SK-N-SH (cell line): ENCODE measurements around the gene WDR87. TPM values are rescaled to one million over a fixed set of nuclear protein-coding genes. Genes with fewer than 3 reads are reported as not detected.

Experiments
- CTCF ChIA-PET: fragments of 300-600, 350-600 bp; formaldehyde crosslinking; extraction: SDS; loops from one replicate; lab custom pipeline; 2021; lab: Yijun Ruan, JAX
- POLR2A ChIA-PET: fragments of 350-600 bp; sonication (Branson Sonifier 250); formaldehyde crosslinking; extraction: SDS; loops from one replicate; lab custom pipeline; 2020; ENCODE audit warnings: antibody characterized with exemption, inconsistent platforms; lab: Yijun Ruan, JAX
- DNase-seq: peaks from one replicate; pipeline ENCODE4 v3.0.0; 2012
- H2AFZ ChIP-seq: fragments of 200-600 bp; sonication (generic); 2 replicates; pipeline ENCODE4 v1.8.1; 2016; ENCODE audit warnings: antibody characterized with exemption, mild to moderate bottlenecking, low read depth
- H3F3A ChIP-seq: fragments of 200-600 bp; sonication (generic); replicated peaks from 2 replicates; pipeline ENCODE3; 2016; ENCODE audit warnings: antibody characterized with exemption, mild to moderate bottlenecking; ENCODE audit not compliant: insufficient read depth
- H3K27ac ChIP-seq, 2 experiments: fragments of 200-500 bp in 1 of 2; fragments of 200-600 bp in 1 of 2; sonication (Bioruptor generic) in 1 of 2; sonication (generic), shearing (Covaris generic) in 1 of 2; 2 replicates each; pipeline versions ENCODE4 v1.5.1 to v1.6.1; 2014 to 2016; ENCODE audit warnings: low read depth in 2 of 2, inconsistent platforms in 1 of 2, low read length in 1 of 2, mild to moderate bottlenecking in 1 of 2, mixed read lengths in 1 of 2
- H3K27me3 ChIP-seq: fragments of 200-600 bp; sonication (generic), shearing (Covaris generic); 2 replicates; pipeline ENCODE4 v1.6.1; 2016; ENCODE audit warnings: mixed run types; ENCODE audit not compliant: insufficient read depth
- H3K36me3 ChIP-seq, 2 experiments: fragments of 200-500 bp in 1 of 2; fragments of 200-600 bp in 1 of 2; sonication (Bioruptor generic) in 1 of 2; sonication (generic) in 1 of 2; replicated peaks in 1 of 2; 2 replicates each; pipeline versions ENCODE3 to v1.5.1; 2014 to 2016; ENCODE audit warnings: low read length in 1 of 2, mild to moderate bottlenecking in 1 of 2; ENCODE audit not compliant: insufficient read depth in 2 of 2, control insufficient read depth in 1 of 2
- H3K4me1 ChIP-seq, 2 experiments: fragments of 200-500 bp in 1 of 2; fragments of 200-600 bp in 1 of 2; sonication (Bioruptor generic) in 1 of 2; sonication (generic), shearing (Covaris generic) in 1 of 2; 2 replicates each; pipeline versions ENCODE4 v1.5.1 to v1.6.1; 2014 to 2016; ENCODE audit warnings: low read depth in 1 of 2, low read length in 1 of 2, mixed run types in 1 of 2; ENCODE audit not compliant: insufficient read depth in 2 of 2, control insufficient read depth in 1 of 2
- H3K4me2 ChIP-seq: fragments of 200-600 bp; sonication (generic), shearing (Covaris generic); 2 replicates; pipeline ENCODE4 v1.6.1; 2017; ENCODE audit warnings: mixed run types
- H3K4me3 ChIP-seq, 2 experiments: fragments of 200-500 bp in 1 of 2; fragments of 200-600 bp in 1 of 2; sonication (Bioruptor generic) in 1 of 2; sonication (generic), shearing (Covaris generic) in 1 of 2; 2 replicates each; pipeline versions ENCODE4 v1.5.1 to v1.8.1; 2014 to 2016; ENCODE audit warnings: low read depth in 2 of 2, inconsistent platforms in 1 of 2, low read length in 1 of 2, mild to moderate bottlenecking in 1 of 2, mixed read lengths in 1 of 2, moderate library complexity in 1 of 2
- H3K79me2 ChIP-seq: fragments of 200-600 bp; sonication (generic); 2 replicates; pipeline ENCODE4 v1.8.1; 2017; ENCODE audit warnings: mild to moderate bottlenecking; ENCODE audit not compliant: insufficient read depth
- H3K9ac ChIP-seq: fragments of 200-600 bp; sonication (generic); 2 replicates; pipeline ENCODE4 v1.6.1; 2017; ENCODE audit warnings: mixed run types
- H3K9me2 ChIP-seq: fragments of 200-600 bp; sonication (generic); 2 replicates; pipeline ENCODE4 v1.6.1; 2017; ENCODE audit warnings: mixed run types
- H3K9me3 ChIP-seq: fragments of 200-600 bp; sonication (generic); 2 replicates; pipeline ENCODE4 v1.6.1; 2017; ENCODE audit warnings: mixed run types, mild to moderate bottlenecking, moderate library complexity
- H4K20me1 ChIP-seq: fragments of 200-600 bp; sonication (generic); 2 replicates; pipeline ENCODE4 v1.6.1; 2017; ENCODE audit warnings: mild to moderate bottlenecking, mixed run types; ENCODE audit not compliant: insufficient read depth
- CHD2 ChIP-seq: fragments of 150-350 bp; IDR thresholded peaks from 2 replicates; pipeline ENCODE4 v1.6.1; 2018; ENCODE audit warnings: low read length; ENCODE audit not compliant: partially characterized antibody
- EP300 ChIP-seq, 2 experiments: IDR thresholded peaks; 2 replicates each; pipeline versions ENCODE4 v1.4.0 to v1.6.1; 2012; ENCODE audit warnings: borderline replicate concordance in 1 of 2, low read depth in 1 of 2, low read length in 1 of 2
- FOXJ3 ChIP-seq: sonication (generic); formaldehyde crosslinking; IDR thresholded peaks from 2 replicates; pipeline ENCODE4 v1.5.1; 2020; ENCODE audit warnings: mild to moderate bottlenecking, missing genetic modification reagents
- MXI1 ChIP-seq: IDR thresholded peaks from 2 replicates; pipeline ENCODE4 v1.6.1; 2012; ENCODE audit warnings: mild to moderate bottlenecking, low read depth, low read length, improper control_type of control experiment
- NRF1 ChIP-seq: IDR thresholded peaks from 2 replicates; pipeline ENCODE4 v1.6.1; 2012; ENCODE audit warnings: low read depth, mild to moderate bottlenecking, low read length
- RXRA ChIP-seq: IDR thresholded peaks from 2 replicates; pipeline ENCODE4 v1.4.0; 2012; ENCODE audit warnings: low read depth, mild to moderate bottlenecking, borderline replicate concordance
- WGBS: methylation state at CpG from one replicate; pipeline ENCODE4 v1.1.6; 2017; ENCODE audit warnings: low lambda C conversion rate; 5-methylcytosine and 5-hydroxymethylcytosine counted together
- polyA plus RNA-seq, 3 experiments: library from polyadenylated mRNA; depleted of rRNA; stranded (reverse); fragments of >200 nt; gene quantifications; 2 replicates each; pipeline ENCODE4 v1.2.3, GENCODE V29; 2012

The WDR87 gene
- polyA plus RNA-seq, 1 of the 3 experiments (the other 2 are of a cell fraction), result not detected

GRCh38 chr19:37855098-37855497 is 51.3 kb downstream of the WDR87 start:
- Histone ChIP-seq H2AFZ (no peak overlapping the region), H3K9ac (no peak overlapping the region), H3K4me3 (peak overlapping the region in 1 of 2 experiments; percentile 35; a peak in 2 of 4 replicates), H3K9me2 (no peaks in the 10 kb centered on the region), H3F3A (no peaks in the 10 kb centered on the region), H3K4me1 (no peaks in the 10 kb centered on the region; a peak in 1 of 4 replicates), H3K9me3 (no peaks in the 10 kb centered on the region), H3K27me3 (no peaks in the 10 kb centered on the region), H3K27ac (no peak overlapping the region), H4K20me1 (no peaks in the 10 kb centered on the region), H3K4me2 (peak overlapping the region; percentile 5; the same call in 1 of the 2 replicates), H3K36me3 (no peaks in the 10 kb centered on the region), H3K79me2 (no peaks in the 10 kb centered on the region)
- ChIA-PET POLR2A (no interaction called here), CTCF (interaction anchor here (0.6 kb wide), 1 partner anchor 28 kb away, joined by 3 read pairs; no protein-coding TSS in a partner anchor)
- TF ChIP-seq NRF1 (0 out of 2 replicates have a peak, but pooled peaks have one; percentile 18), FOXJ3 (CRISPR knock-in tag) (no peak)
- DNase-seq, result peak; percentile 95
- 40% methylated on average over 32 of the region's 35 CpGs for WGBS

- Histone ChIP-seq H3K27ac (no peak overlapping the region), H3K36me3 (no peaks in the 10 kb centered on the region), H3K4me1 (no peaks in the 10 kb centered on the region), H3K4me3 (no peak overlapping the region), H3K9me3 (no peaks in the 10 kb centered on the region), H3F3A (no peaks in the 10 kb centered on the region), H3K27me3 (no peaks in the 10 kb centered on the region), H4K20me1 (no peaks in the 10 kb centered on the region), H3K4me2 (no peak overlapping the region), H3K9ac (no peak overlapping the region), H3K79me2 (no peaks in the 10 kb centered on the region), H2AFZ (no peak overlapping the region), H3K9me2 (no peaks in the 10 kb centered on the region)
- 0% methylated on average over 2 of the region's 2 CpGs for WGBS
- DNase-seq, result no peak
- TF ChIP-seq MXI1 (no peak), CHD2 (no peak), EP300 (IDR thresholded peaks at IDR 0.05; ENCODE audit: borderline replicate concordance in 1 of 2, low read depth in 1 of 2, low read length in 1 of 2) (no peak), RXRA (no peak)
- ChIA-PET POLR2A (no interaction called here), CTCF (no interaction called here)
Measured at GRCh38 chr19:37845932-37846331, 60.5 kb downstream of the WDR87 start.

Other genes starting within 250 kb of the WDR87 start
- 2.0 and 2.6 TPM in 2 replicates for gene ZNF607, start 186.8 kb downstream of the WDR87 start, polyA plus RNA-seq (2012; rRNA removed)
- gene ZNF573, start 127.0 kb downstream of the WDR87 start, polyA plus RNA-seq (2012; rRNA removed), result 1.3 and 2.1 TPM in 2 replicates
- 6.7 and 11.6 TPM in 2 replicates for gene SIPA1L3, start 614 bp upstream of the WDR87 start, polyA plus RNA-seq (2012; rRNA removed)